Panc1 (cell line): ENCODE results near the gene CACNA1B. TPM values are rescaled to one million over a fixed set of nuclear protein-coding genes. Genes with fewer than 3 reads are reported as not detected.

ENCODE experiments used
- ATAC-seq: fragments of 200-7000 bp; cut with Tn5 transposase; 2 replicates; pipeline ENCODE4 v1.9.1; 2020; ENCODE audit warnings: mild to moderate bottlenecking, moderate library complexity
- BruUV-seq: library from RNA; stranded (reverse); fragments of 400-500 nt; replicated peaks from 2 replicates; lab custom pipeline; 2021; lab: Mats Ljungman, UMichigan
- CTCF ChIA-PET: fragments of 300-600 bp; sonication (Branson Sonifier 250); formaldehyde crosslinking; loops from one replicate; lab custom pipeline; 2022; ENCODE audit warnings: antibody characterized with exemption; lab: Charles Lee
- POLR2A ChIA-PET: fragments of 300-600 bp; sonication (Branson Sonifier 250); formaldehyde crosslinking; loops from one replicate; lab custom pipeline; 2022; ENCODE audit warnings: antibody characterized with exemption; lab: Charles Lee
- DNase-seq: peaks from one replicate; pipeline ENCODE4 v3.0.0-alpha.2; 2010; ENCODE audit warnings: low read depth, low spot score
- H3K27ac ChIP-seq: 2 replicates; pipeline ENCODE4 v1.5.1; 2011; ENCODE audit warnings: mild to moderate bottlenecking, low read length, inconsistent platforms
- H3K27me3 ChIP-seq: fragments of 200-500 bp; sonication (Bioruptor generic); 2 replicates; pipeline ENCODE4 v1.6.0; 2014; ENCODE audit warnings: low read length, inconsistent platforms; ENCODE audit not compliant: control insufficient read depth, insufficient read depth
- H3K36me3 ChIP-seq: fragments of 200-500 bp; sonication (Bioruptor generic); 2 replicates; pipeline ENCODE4 v1.5.1; 2014; ENCODE audit warnings: inconsistent platforms, mild to moderate bottlenecking, low read length, moderate library complexity; ENCODE audit not compliant: control insufficient read depth, insufficient read depth
- H3K4me1 ChIP-seq: 2 replicates; pipeline ENCODE4 v1.5.1; 2011; ENCODE audit warnings: inconsistent platforms, mild to moderate bottlenecking, low read length, moderate library complexity; ENCODE audit not compliant: control insufficient read depth, insufficient read depth
- H3K4me3 ChIP-seq, 2 experiments: 2 replicates each; pipeline ENCODE4 v1.5.1; 2011 to 2012; ENCODE audit warnings: low read depth in 2 of 2, low read length in 2 of 2, mild to moderate bottlenecking in 2 of 2, inconsistent platforms in 1 of 2, moderate library complexity in 1 of 2
- H3K9me3 ChIP-seq: fragments of 200-500 bp; sonication (Bioruptor generic); 2 replicates; pipeline ENCODE4 v1.5.1; 2014; ENCODE audit warnings: low read depth, mild to moderate bottlenecking, inconsistent platforms, low read length, moderate library complexity; ENCODE audit not compliant: control insufficient read depth, insufficient read depth
- POLR2AphosphoS5 ChIP-seq: IDR thresholded peaks from 2 replicates; pipeline ENCODE4 v1.6.1; 2012; ENCODE audit warnings: mild to moderate bottlenecking, low read depth, low read length, moderate library complexity
- REST ChIP-seq, 2 experiments: IDR thresholded peaks; 2 replicates each; pipeline ENCODE4 v1.6.1; 2011 to 2012; ENCODE audit warnings: low read depth in 2 of 2, control low read depth in 1 of 2, low read length in 1 of 2, mild to moderate bottlenecking in 1 of 2, moderate library complexity in 1 of 2; ENCODE audit not compliant: insufficient read depth in 1 of 2
- SIN3A ChIP-seq: IDR thresholded peaks from 2 replicates; pipeline ENCODE4 v1.6.1; 2012; ENCODE audit warnings: low read depth, mild to moderate bottlenecking, low read length, moderate library complexity, borderline replicate concordance; ENCODE audit not compliant: insufficient read depth
- TCF7L2 ChIP-seq: IDR thresholded peaks from 2 replicates; pipeline ENCODE4 v1.6.1; 2011; ENCODE audit warnings: mild to moderate bottlenecking, low read depth, low read length, inconsistent platforms
- in situ Hi-C: cut with HindIII; loops from 2 replicates; pipeline ENCODE4 v1.10.0; 2016; ENCODE audit warnings: low sequenced_read_pairs, low pct_unique_long_range_greater_than_20kb
- intact Hi-C: fragments of 100-400 bp; cut with micrococcal nuclease; formaldehyde crosslinking; loops from one replicate; pipeline ENCODE4 v1.10.0; 2022; ENCODE audit not compliant: unreplicated experiment
- total RNA-seq: library from RNA; stranded (reverse); gene quantifications from one replicate; pipeline ENCODE4 v1.2.1, GENCODE V29; 2021; ENCODE audit not compliant: unreplicated experiment
- TF ChIP-seq, protein P1 (sequence below): fragments of 450-650 bp; IDR thresholded peaks from 2 replicates; pipeline ENCODE4 v1.5.1; 2017; ENCODE audit warnings: mild to moderate bottlenecking

CACNA1B gene
- total RNA-seq, 1 experiment from 2014 or later = 0.49 TPM

- Histone ChIP-seq H3K9me3 (no peaks in the 10 kb centered on the region), H3K27me3 (no peaks in the 10 kb centered on the region; the same call in 1 of the 2 replicates), H3K36me3 (no peaks in the 10 kb centered on the region), H3K4me3 (no peak overlapping the region), H3K27ac (no peak overlapping the region), H3K4me1 (no peaks in the 10 kb centered on the region)
- intact Hi-C loops (no loop called here), in situ Hi-C loops (no loop called here)
- CTCF ChIA-PET = no interaction called here
- ATAC-seq (no peak), DNase-seq (no peak)
- no TSS peak for BruUV-seq
- POLR2A ChIA-PET = no interaction called here
- TF ChIP-seq SIN3A (no peak), POLR2AphosphoS5 (no peak), REST (IDR thresholded peaks at IDR 0.05; ENCODE audit: insufficient read depth in 1 of 2, low read depth in 2 of 2, low read length in 1 of 2) (no peak), TCF7L2 (no peak)
- TF ChIP-seq, protein P1, sequence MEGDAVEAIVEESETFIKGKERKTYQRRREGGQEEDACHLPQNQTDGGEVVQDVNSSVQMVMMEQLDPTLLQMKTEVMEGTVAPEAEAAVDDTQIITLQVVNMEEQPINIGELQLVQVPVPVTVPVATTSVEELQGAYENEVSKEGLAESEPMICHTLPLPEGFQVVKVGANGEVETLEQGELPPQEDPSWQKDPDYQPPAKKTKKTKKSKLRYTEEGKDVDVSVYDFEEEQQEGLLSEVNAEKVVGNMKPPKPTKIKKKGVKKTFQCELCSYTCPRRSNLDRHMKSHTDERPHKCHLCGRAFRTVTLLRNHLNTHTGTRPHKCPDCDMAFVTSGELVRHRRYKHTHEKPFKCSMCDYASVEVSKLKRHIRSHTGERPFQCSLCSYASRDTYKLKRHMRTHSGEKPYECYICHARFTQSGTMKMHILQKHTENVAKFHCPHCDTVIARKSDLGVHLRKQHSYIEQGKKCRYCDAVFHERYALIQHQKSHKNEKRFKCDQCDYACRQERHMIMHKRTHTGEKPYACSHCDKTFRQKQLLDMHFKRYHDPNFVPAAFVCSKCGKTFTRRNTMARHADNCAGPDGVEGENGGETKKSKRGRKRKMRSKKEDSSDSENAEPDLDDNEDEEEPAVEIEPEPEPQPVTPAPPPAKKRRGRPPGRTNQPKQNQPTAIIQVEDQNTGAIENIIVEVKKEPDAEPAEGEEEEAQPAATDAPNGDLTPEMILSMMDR = no peak
Observed at GRCh38 chr9:138031186-138031585, 153.6 kb downstream of the CACNA1B start.

GRCh38 chr9:138033950-138034349, 156.4 kb downstream of the CACNA1B start:
- Histone ChIP-seq H3K9me3 (no peaks in the 10 kb centered on the region), H3K4me3 (no peak overlapping the region), H3K4me1 (no peaks in the 10 kb centered on the region), H3K27ac (no peak overlapping the region), H3K36me3 (no peaks in the 10 kb centered on the region), H3K27me3 (no peaks in the 10 kb centered on the region; the same call in 1 of the 2 replicates)
- ATAC-seq (no peak), DNase-seq (no peak)
- BruUV-seq = no TSS peak
- intact Hi-C loops (no loop called here), in situ Hi-C loops (no loop called here)
- TF ChIP-seq, protein P1 = no peak
- no peak for TF ChIP-seq TCF7L2
- no peak for TF ChIP-seq REST (IDR thresholded peaks at IDR 0.05; ENCODE audit: insufficient read depth in 1 of 2, low read depth in 2 of 2, low read length in 1 of 2)
- TF ChIP-seq SIN3A = no peak
- CTCF ChIA-PET = no interaction called here
- POLR2A ChIA-PET = interaction anchor here (0.6 kb wide), 1 partner anchor 137 kb away, joined by 3 read pairs; no protein-coding TSS in a partner anchor
